ENCODE measurements around the gene LMO7. TPM values are rescaled to one million over a fixed set of nuclear protein-coding genes. Genes with fewer than 3 reads are reported as not detected.

LMO7 gene
- total RNA-seq, 1 experiment from 2014 or later: 11.8 TPM

GRCh38 chr13:75876142-75877050 lies 240.3 kb downstream of the LMO7 start:
- BruUV-seq (replicated peaks): no TSS peak
- H3K27ac ChIP-seq (ENCODE audit: low read length): no peak overlapping the region
- peak; percentile 94 for ATAC-seq
- no peaks in the 10 kb centered on the region for H3K27me3 ChIP-seq (ENCODE audit: control insufficient read depth, insufficient read depth, low read length)
- in situ Hi-C loops (cut with HindIII; ENCODE audit: low pct_unique_long_range_greater_than_20kb, low sequenced_read_pairs): no loop called here
- DNase-seq (ENCODE audit: low read depth, low spot score): peak; percentile 45
- peaks cover 5% of the 10 kb centered on the region; the same call in 1 of the 2 replicates for H3K4me1 ChIP-seq (ENCODE audit: control insufficient read depth, insufficient read depth, low read length)
- no peaks in the 10 kb centered on the region for H3K36me3 ChIP-seq (ENCODE audit: control insufficient read depth, insufficient read depth, low read length)
- ChIA-PET CTCF (interaction anchor here (1.2 kb wide), 1 partner anchor 9 kb away, joined by 4 read pairs; no protein-coding TSS in a partner anchor), POLR2A (no interaction called here)
- intact Hi-C loops (cut with micrococcal nuclease; ENCODE audit: unreplicated experiment): loop anchor here (2.0 kb wide), 1 partner anchor 140 kb away; no protein-coding TSS in a partner anchor
- no peak overlapping the region for H3K4me3 ChIP-seq (ENCODE audit: low read depth in 2 of 2, low read length in 2 of 2)
- TF ChIP-seq REST (IDR thresholded peaks at IDR 0.05; ENCODE audit: insufficient read depth in 1 of 2, low read depth in 2 of 2, low read length in 1 of 2) (no peak), SIN3A (IDR thresholded peaks at IDR 0.05; ENCODE audit: borderline replicate concordance, insufficient read depth, low read depth, low read length) (no peak), CTCF (IDR thresholded peaks at IDR 0.05) (peak; percentile 84), TCF7L2 (IDR thresholded peaks at IDR 0.05; ENCODE audit: low read depth, low read length) (no peak)
- no peaks in the 10 kb centered on the region for H3K9me3 ChIP-seq (ENCODE audit: control insufficient read depth, insufficient read depth, low read depth, low read length)

GRCh38 chr13:75877071-75877470 lies 240.9 kb downstream of the LMO7 start:
- TF ChIP-seq POLR2AphosphoS5 (IDR thresholded peaks at IDR 0.05; ENCODE audit: low read depth, low read length) (no peak), TCF7L2 (IDR thresholded peaks at IDR 0.05; ENCODE audit: low read depth, low read length) (no peak), REST (IDR thresholded peaks at IDR 0.05; ENCODE audit: insufficient read depth in 1 of 2, low read depth in 2 of 2, low read length in 1 of 2) (no peak), SIN3A (IDR thresholded peaks at IDR 0.05; ENCODE audit: borderline replicate concordance, insufficient read depth, low read depth, low read length) (no peak), CTCF (IDR thresholded peaks at IDR 0.05) (no peak)
- Histone ChIP-seq H3K36me3 (ENCODE audit: control insufficient read depth, insufficient read depth, low read length) (no peaks in the 10 kb centered on the region), H3K4me1 (ENCODE audit: control insufficient read depth, insufficient read depth, low read length) (peaks cover 5% of the 10 kb centered on the region; the same call in 1 of the 2 replicates), H3K27ac (ENCODE audit: low read length) (no peak overlapping the region), H3K4me3 (ENCODE audit: low read depth in 2 of 2, low read length in 2 of 2) (no peak overlapping the region), H3K9me3 (ENCODE audit: control insufficient read depth, insufficient read depth, low read depth, low read length) (no peaks in the 10 kb centered on the region), H3K27me3 (ENCODE audit: control insufficient read depth, insufficient read depth, low read length) (no peaks in the 10 kb centered on the region)
- ChIA-PET CTCF (no interaction called here), POLR2A (no interaction called here)
- intact Hi-C loops (cut with micrococcal nuclease; ENCODE audit: unreplicated experiment) (loop anchor here (2.0 kb wide), 1 partner anchor 140 kb away; no protein-coding TSS in a partner anchor), in situ Hi-C loops (cut with HindIII; ENCODE audit: low pct_unique_long_range_greater_than_20kb, low sequenced_read_pairs) (no loop called here)
- BruUV-seq (replicated peaks): no TSS peak
- DNase-seq (ENCODE audit: low read depth, low spot score): no peak
- no peak for ATAC-seq

Data from Panc1 (cell line).